ENCODE data around the gene MTHFD1L.

Gene MTHFD1L

GRCh38 chr6:150877928-150878327, 12.4 kb downstream of the MTHFD1L start:
- H3K9me3 ChIP-seq (ENCODE audit: low read depth, low read length), result no peaks in the 10 kb centered on the region
- DNase-seq (ENCODE audit: low read depth, low spot score), result no peak
- H3K9ac ChIP-seq (ENCODE audit: insufficient read length), result no peak overlapping the region
- peaks cover 22% of the 10 kb centered on the region for H3K36me3 ChIP-seq (ENCODE audit: insufficient read depth, low read length)
- no peak overlapping the region for H3K27ac ChIP-seq
- TF ChIP-seq POLR2AphosphoS5 (IDR thresholded peaks at IDR 0.05; ENCODE audit: borderline replicate concordance, low read depth, low read length) (no peak), EZH2 (IDR thresholded peaks at IDR 0.05) (no peak), FOXP2 (optimal IDR thresholded peaks at IDR 0.05; ENCODE audit: control extremely low read depth, extremely low read length, insufficient read depth) (no peak)
- no peak overlapping the region for H3K4me3 ChIP-seq

- Histone ChIP-seq H3K27ac (no peak overlapping the region), H3K36me3 (ENCODE audit: insufficient read depth, low read length) (peaks cover 28% of the 10 kb centered on the region), H3K4me3 (no peak overlapping the region), H3K9me3 (ENCODE audit: low read depth, low read length) (no peaks in the 10 kb centered on the region), H3K9ac (ENCODE audit: insufficient read length) (no peak overlapping the region)
- TF ChIP-seq FOXP2 (optimal IDR thresholded peaks at IDR 0.05; ENCODE audit: control extremely low read depth, extremely low read length, insufficient read depth) (no peak), EZH2 (IDR thresholded peaks at IDR 0.05) (no peak), POLR2AphosphoS5 (IDR thresholded peaks at IDR 0.05; ENCODE audit: borderline replicate concordance, low read depth, low read length) (no peak)
- no peak for DNase-seq (ENCODE audit: low read depth, low spot score)
Measured at GRCh38 chr6:150878347-150879213, 13.1 kb downstream of the MTHFD1L start.

GRCh38 chr6:150880336-150880735, 14.8 kb downstream of the MTHFD1L start:
- H3K4me3 ChIP-seq, result no peak overlapping the region
- no peak overlapping the region for H3K9ac ChIP-seq (ENCODE audit: insufficient read length)
- H3K9me3 ChIP-seq (ENCODE audit: low read depth, low read length), result no peaks in the 10 kb centered on the region
- TF ChIP-seq FOXP2 (optimal IDR thresholded peaks at IDR 0.05; ENCODE audit: control extremely low read depth, extremely low read length, insufficient read depth), result no peak
- no peak for TF ChIP-seq POLR2AphosphoS5 (IDR thresholded peaks at IDR 0.05; ENCODE audit: borderline replicate concordance, low read depth, low read length)
- TF ChIP-seq EZH2 (IDR thresholded peaks at IDR 0.05), result no peak
- no peak for DNase-seq (ENCODE audit: low read depth, low spot score)
- no peak overlapping the region for H3K27ac ChIP-seq
- peaks cover 39% of the 10 kb centered on the region for H3K36me3 ChIP-seq (ENCODE audit: insufficient read depth, low read length)

- no peak for TF ChIP-seq EZH2 (IDR thresholded peaks at IDR 0.05)
- TF ChIP-seq FOXP2 (optimal IDR thresholded peaks at IDR 0.05; ENCODE audit: control extremely low read depth, extremely low read length, insufficient read depth), result no peak
- TF ChIP-seq POLR2AphosphoS5 (IDR thresholded peaks at IDR 0.05; ENCODE audit: borderline replicate concordance, low read depth, low read length), result no peak
- Histone ChIP-seq H3K9me3 (ENCODE audit: low read depth, low read length) (no peaks in the 10 kb centered on the region), H3K27ac (peak overlapping the region; percentile 44), H3K9ac (ENCODE audit: insufficient read length) (peak overlapping the region; percentile 38), H3K4me3 (no peak overlapping the region), H3K36me3 (ENCODE audit: insufficient read depth, low read length) (peaks cover 54% of the 10 kb centered on the region)
- DNase-seq (ENCODE audit: low read depth, low spot score), result no peak
Measured at GRCh38 chr6:150881911-150882481, 16.5 kb downstream of the MTHFD1L start.

GRCh38 chr6:150883521-150883920, 18.0 kb downstream of the MTHFD1L start:
- no peak for TF ChIP-seq POLR2AphosphoS5 (IDR thresholded peaks at IDR 0.05; ENCODE audit: borderline replicate concordance, low read depth, low read length)
- no peak for TF ChIP-seq EZH2 (IDR thresholded peaks at IDR 0.05)
- TF ChIP-seq FOXP2 (optimal IDR thresholded peaks at IDR 0.05; ENCODE audit: control extremely low read depth, extremely low read length, insufficient read depth), result no peak
- Histone ChIP-seq H3K27ac (no peak overlapping the region), H3K9me3 (ENCODE audit: low read depth, low read length) (no peaks in the 10 kb centered on the region), H3K36me3 (ENCODE audit: insufficient read depth, low read length) (peaks cover 67% of the 10 kb centered on the region), H3K4me3 (no peak overlapping the region), H3K9ac (ENCODE audit: insufficient read length) (no peak overlapping the region)
- DNase-seq (ENCODE audit: low read depth, low spot score), result no peak

- H3K36me3 ChIP-seq (ENCODE audit: insufficient read depth, low read length), result peaks cover 63% of the 10 kb centered on the region
Measured at GRCh38 chr6:150886155-150886554, 20.7 kb downstream of the MTHFD1L start.

GRCh38 chr6:150887978-150888563, 22.6 kb downstream of the MTHFD1L start:
- H3K27ac ChIP-seq, result no peak overlapping the region
- TF ChIP-seq POLR2AphosphoS5 (IDR thresholded peaks at IDR 0.05; ENCODE audit: borderline replicate concordance, low read depth, low read length) (no peak), FOXP2 (optimal IDR thresholded peaks at IDR 0.05; ENCODE audit: control extremely low read depth, extremely low read length, insufficient read depth) (no peak)
- no peak overlapping the region for H3K4me3 ChIP-seq
- no peak overlapping the region for H3K9ac ChIP-seq (ENCODE audit: insufficient read length)
- no peaks in the 10 kb centered on the region for H3K9me3 ChIP-seq (ENCODE audit: low read depth, low read length)
- no peak for DNase-seq (ENCODE audit: low read depth, low spot score)
- H3K36me3 ChIP-seq (ENCODE audit: insufficient read depth, low read length), result peaks cover 71% of the 10 kb centered on the region

More at GRCh38 chr6:150886155-150886554, 20.7 kb downstream of the MTHFD1L start:
- Histone ChIP-seq H3K27ac (no peak overlapping the region), H3K9ac (ENCODE audit: insufficient read length) (no peak overlapping the region), H3K4me3 (no peak overlapping the region), H3K9me3 (ENCODE audit: low read depth, low read length) (no peaks in the 10 kb centered on the region)
- TF ChIP-seq FOXP2 (optimal IDR thresholded peaks at IDR 0.05; ENCODE audit: control extremely low read depth, extremely low read length, insufficient read depth) (no peak), EZH2 (IDR thresholded peaks at IDR 0.05) (no peak), POLR2AphosphoS5 (IDR thresholded peaks at IDR 0.05; ENCODE audit: borderline replicate concordance, low read depth, low read length) (no peak)
- no peak for DNase-seq (ENCODE audit: low read depth, low spot score)

GRCh38 chr6:150890346-150890745, 24.8 kb downstream of the MTHFD1L start:
- Histone ChIP-seq H3K27ac (no peak overlapping the region), H3K9me3 (ENCODE audit: low read depth, low read length) (no peaks in the 10 kb centered on the region), H3K36me3 (ENCODE audit: insufficient read depth, low read length) (peaks cover 55% of the 10 kb centered on the region), H3K4me3 (no peak overlapping the region), H3K9ac (ENCODE audit: insufficient read length) (no peak overlapping the region)
- no peak for DNase-seq (ENCODE audit: low read depth, low spot score)
- TF ChIP-seq EZH2 (IDR thresholded peaks at IDR 0.05) (no peak), FOXP2 (optimal IDR thresholded peaks at IDR 0.05; ENCODE audit: control extremely low read depth, extremely low read length, insufficient read depth) (no peak), POLR2AphosphoS5 (IDR thresholded peaks at IDR 0.05; ENCODE audit: borderline replicate concordance, low read depth, low read length) (no peak)
